HK-2 (cell line): Measurements from ENCODE around the gene PCK1.

Experiments used
- DNase-seq: peaks from one replicate; pipeline ENCODE4 v3.0.0-alpha.2; 2018; ENCODE audit not compliant: unreplicated experiment

PCK1 gene

GRCh38 chr20:57605878-57606277 lies 45.0 kb downstream of the PCK1 start:
- no peak for DNase-seq

GRCh38 chr20:57608516-57608915 lies 47.6 kb downstream of the PCK1 start:
- no peak for DNase-seq

GRCh38 chr20:57609086-57609841 lies 48.4 kb downstream of the PCK1 start:
- no peak for DNase-seq

DNA sequence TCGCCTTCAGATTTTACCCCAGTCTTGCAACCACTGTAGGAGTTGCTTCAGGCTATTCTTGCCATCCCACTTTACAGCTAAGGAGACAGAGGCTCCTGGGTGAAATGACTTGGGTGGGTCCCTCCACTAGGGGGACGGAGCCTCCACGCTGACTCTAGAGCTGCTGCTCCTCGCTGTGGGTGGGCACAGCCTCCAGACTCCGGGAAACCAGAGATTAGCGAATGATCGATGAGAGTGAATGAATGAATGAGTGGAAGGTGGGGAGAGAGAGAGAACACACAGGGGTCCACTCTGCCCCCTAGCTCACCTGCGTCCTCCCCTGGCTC lies 48.9 kb downstream of the PCK1 start:
- DNase-seq: no peak

DNA sequence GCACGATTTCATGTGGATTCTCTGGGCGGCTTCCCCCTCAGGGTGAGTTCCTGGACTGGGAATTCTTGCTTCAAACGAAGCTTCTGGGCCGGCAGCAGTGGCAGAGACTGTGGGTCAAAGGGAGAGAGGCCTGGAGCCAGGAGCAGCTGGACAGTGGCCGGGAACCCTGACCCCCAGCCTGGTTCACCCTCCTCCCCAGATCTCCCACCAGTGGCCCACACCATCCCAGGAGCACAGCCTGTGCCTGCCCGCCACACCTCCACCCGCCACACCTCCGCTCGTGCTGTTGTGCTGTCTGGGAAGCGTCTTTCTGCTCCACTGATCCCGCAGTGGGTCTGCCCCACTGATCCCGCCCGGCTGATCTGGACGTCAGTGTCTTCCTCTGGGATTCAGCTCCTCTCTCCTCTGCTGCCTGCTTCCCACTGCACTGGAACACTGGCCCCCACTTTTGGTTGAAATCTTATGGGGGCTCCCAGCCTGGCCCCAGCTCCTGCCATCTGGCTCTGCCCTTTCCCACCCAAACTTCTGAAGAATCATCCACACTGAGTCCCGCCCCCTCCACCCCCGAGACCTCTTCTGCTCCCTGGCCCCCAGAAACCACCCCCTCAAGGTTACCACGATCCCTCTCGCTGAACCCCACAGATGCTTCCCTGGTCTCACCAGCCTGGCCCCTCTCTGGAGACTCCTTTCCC lies 49.5 kb downstream of the PCK1 start:
- DNase-seq: no peak

- no peak for DNase-seq
Observed at GRCh38 chr20:57611586-57612311, 50.8 kb downstream of the PCK1 start.

- no peak for DNase-seq
Observed at GRCh38 chr20:57612436-57612835, 51.5 kb downstream of the PCK1 start.

- no peak for DNase-seq
Observed at GRCh38 chr20:57612916-57613315, 52.0 kb downstream of the PCK1 start.

DNA sequence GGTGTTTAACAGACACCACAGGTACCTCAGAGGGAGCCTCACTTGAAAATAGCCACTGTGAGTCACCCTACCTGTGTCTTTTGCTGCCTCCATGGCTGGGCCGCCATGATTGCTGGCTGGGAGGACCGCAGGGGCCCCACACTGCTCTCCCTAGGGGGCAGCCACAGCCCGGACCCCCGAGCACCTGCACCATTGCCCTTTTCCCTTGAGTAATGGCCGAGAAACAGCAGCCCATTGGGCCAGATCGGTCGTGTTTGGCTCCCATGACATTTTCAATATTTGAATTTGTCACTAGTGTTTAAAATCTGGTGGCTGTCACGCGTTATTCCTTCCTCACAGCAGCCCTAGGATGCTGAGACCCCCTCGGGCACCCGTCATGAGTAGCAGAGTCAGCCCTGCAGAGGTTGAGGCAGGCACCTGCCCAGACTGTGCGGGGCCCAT lies 52.6 kb downstream of the PCK1 start:
- no peak for DNase-seq

DNA sequence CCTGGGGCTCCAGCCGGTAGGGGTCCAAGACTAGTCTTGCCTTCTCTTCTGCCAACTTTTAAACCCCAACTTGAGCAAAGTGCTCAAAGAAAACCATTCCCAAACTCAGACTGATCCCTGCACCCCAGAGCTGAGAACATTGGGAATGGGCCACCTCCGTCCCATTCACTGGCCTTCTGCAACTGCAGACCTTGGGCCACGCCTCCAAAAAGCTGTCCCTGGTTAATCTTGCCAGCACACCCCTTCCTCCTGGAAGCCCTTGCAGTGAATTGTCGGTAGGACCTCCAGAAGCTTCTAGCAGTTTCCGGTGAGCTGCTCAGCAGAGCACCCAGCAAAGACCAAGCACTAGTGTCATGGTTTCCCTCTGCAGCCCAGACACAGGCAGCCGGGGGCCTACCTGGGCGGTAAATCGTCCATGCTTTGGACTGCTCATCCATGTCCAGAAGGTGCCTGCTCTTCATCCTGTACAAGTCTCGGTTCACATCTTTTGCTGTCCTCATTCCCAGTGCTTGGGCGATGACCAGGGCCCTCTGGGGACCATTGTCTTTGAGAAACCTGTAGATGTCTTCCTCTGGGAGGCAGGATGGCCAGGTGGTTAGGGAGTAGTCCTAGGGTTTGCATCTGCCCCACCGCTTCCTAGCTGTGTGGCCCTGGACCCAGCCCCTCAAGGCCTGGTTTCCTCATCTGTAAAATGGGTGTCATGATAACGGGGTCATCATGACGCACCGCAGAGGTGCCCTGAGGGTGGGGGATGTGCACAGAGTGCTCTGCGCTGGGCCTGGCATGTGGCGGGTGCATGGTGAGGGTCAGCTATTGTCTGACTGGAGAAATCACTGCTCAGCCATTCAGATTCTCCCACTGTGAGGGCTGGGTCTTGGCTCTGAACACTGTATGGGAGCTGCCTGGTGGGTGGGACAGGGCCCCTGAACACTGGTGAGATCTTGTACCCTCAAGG lies 53.9 kb downstream of the PCK1 start:
- DNase-seq: no peak

DNA sequence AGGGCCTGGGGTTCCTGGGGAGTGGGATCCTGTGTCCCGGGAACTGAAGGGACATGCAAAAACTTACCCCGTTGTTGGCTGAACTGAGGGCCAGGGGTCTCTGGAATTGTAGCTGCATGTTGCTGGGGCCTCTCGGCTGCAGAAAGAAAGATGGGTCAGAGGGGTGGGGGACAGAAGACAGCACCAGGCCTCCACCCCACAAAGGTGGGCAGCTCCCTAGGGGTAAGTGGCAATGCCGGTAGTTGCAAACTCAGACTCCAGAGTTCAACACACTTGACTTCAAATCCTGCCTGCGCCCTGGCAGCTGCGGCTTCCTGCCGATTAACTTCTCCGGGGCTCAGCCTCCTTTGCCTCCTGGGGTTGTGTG lies 54.5 kb downstream of the PCK1 start:
- no peak for DNase-seq

DNA sequence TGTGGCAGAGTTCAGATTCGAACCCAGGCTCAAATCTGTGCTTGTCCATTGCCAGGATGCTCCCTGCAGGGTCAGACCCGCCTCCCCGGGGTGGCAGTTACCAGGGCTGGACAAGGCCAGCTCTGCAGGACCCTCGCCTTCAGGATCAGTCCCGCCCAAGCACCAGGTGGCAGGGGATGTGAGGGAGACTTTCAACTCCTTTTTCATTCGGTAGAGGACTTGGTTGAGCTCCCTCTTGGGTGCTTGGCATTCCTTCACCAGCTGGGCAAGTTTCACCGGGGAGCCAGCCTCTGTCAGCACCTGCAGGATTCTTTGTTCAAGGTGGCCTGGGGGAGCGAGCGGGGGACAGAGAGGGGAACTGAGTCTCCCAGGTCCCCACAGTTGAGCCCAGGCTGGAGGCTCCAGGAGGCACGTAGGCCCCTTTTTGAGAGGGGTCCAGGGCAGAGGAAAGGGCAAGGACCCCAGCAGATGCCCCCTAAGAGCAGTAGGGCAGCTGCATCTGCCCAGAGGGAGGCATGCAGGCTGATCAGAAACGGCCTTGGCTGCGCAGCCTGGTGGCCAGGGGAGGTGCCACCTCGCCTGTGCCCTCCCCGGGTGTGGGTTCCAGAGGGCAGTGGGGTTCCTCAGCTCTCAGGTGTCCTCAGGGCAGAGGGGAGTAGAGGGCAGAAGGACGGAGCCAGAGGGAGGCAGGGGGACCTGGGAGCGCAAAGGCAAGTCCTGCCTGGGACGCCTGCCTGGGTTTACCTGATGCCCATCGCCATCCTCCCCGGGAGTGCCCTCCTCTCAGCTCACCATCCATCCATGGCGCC lies 55.4 kb downstream of the PCK1 start:
- DNase-seq: no peak

- no peak for DNase-seq
Observed at GRCh38 chr20:57617079-57617795, 56.3 kb downstream of the PCK1 start.
